HUES48 (cell line): ENCODE measurements around the gene EMC9.

ENCODE experiments used
- H3K27ac ChIP-seq: one replicate; pipeline ENCODE4 v1.7.0; 2013; ENCODE audit warnings: low read depth, low read length, inconsistent platforms
- H3K27me3 ChIP-seq: 2 replicates; pipeline ENCODE4 v1.6.1; 2013; ENCODE audit warnings: mild to moderate bottlenecking, low read length; ENCODE audit not compliant: control insufficient read depth, insufficient read depth
- H3K36me3 ChIP-seq: 2 replicates; pipeline ENCODE4 v1.6.1; 2013; ENCODE audit warnings: low read length; ENCODE audit not compliant: control insufficient read depth, insufficient read depth
- H3K4me1 ChIP-seq: 2 replicates; pipeline ENCODE4 v1.6.1; 2013; ENCODE audit warnings: mild to moderate bottlenecking, low read length; ENCODE audit not compliant: control insufficient read depth, insufficient read depth
- H3K4me3 ChIP-seq: 2 replicates; pipeline ENCODE4 v1.5.1; 2013; ENCODE audit warnings: mild to moderate bottlenecking, low read depth, low read length
- H3K9ac ChIP-seq: 2 replicates; pipeline ENCODE4 v1.6.1; 2013; ENCODE audit warnings: mild to moderate bottlenecking, low read depth, low read length, moderate library complexity
- H3K9me3 ChIP-seq: 2 replicates; pipeline ENCODE4 v1.6.1; 2013; ENCODE audit warnings: low read length; ENCODE audit not compliant: control insufficient read depth, insufficient read depth

Gene EMC9

DNA sequence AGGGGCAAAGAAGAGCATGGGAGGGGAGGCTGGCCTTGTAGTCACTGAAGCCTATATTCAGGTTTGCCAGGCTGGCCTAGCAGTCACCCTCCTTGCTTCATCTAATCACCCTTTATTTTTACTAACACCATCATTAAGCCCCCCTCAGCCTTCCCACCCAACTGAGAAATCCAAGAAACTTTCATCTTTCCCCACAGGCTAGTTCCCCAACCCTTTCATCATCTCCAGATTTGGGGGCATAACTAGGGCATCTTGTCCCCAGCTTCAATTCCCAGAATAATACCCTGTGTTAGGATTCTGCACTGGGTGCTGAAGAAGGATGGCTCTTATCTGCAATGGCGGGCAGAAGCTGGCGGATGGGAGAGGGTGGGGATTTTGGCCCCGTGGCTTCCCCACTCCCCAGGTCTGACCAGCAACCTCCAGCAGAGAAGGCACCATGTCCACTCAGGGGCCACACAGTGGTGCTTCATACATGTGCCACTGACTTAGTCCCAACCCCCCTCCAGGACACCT lies 40.4 kb downstream of the EMC9 start:
- H3K36me3 ChIP-seq = peaks cover 60% of the 10 kb centered on the region
- no peak overlapping the region for H3K27ac ChIP-seq
- no peak overlapping the region for H3K4me3 ChIP-seq
- no peak overlapping the region for H3K9ac ChIP-seq
- no peaks in the 10 kb centered on the region for H3K27me3 ChIP-seq
- no peaks in the 10 kb centered on the region; the same call in 1 of the 2 replicates for H3K9me3 ChIP-seq
- H3K4me1 ChIP-seq = no peaks in the 10 kb centered on the region

DNA sequence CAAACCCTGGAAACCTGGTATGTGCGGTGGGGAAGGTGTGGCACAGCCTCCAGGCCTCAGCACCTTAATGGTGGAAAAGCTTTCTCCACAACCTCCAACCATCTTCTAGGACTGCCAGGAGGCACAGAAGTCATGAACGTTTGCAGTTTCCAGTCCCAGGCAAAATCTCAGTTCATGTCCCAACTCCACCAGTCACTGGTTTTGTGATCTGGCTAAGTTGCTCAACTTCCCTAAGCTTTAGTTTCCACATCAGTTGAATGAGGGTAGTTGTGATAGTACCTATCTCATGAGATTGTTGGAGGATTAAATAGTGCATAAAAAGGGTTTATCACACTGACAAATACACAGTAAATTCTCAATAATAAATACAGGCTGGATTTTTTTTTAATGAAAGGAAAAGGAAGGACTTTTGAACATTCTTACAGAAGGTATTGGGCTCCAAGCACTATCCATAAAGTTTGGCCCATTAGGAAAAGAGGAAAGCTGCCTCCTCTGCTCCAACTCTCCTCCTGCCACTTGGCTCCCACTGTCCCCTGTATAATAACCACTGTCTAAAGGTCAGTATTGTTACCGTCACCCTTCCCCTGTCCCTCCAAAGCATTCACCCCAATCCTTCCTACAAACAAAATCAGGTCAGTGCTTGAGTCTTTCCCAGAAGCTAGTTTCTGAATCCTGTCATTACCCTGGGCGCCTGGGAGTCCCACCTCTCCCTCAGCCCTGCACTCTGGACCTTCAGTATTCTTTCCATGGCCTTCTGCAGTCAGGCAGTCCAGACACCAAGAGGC lies 41.0 kb downstream of the EMC9 start:
- Histone ChIP-seq H3K9ac (no peak overlapping the region), H3K36me3 (peaks cover 60% of the 10 kb centered on the region), H3K4me3 (no peak overlapping the region), H3K27ac (no peak overlapping the region), H3K27me3 (no peaks in the 10 kb centered on the region), H3K4me1 (peaks cover 5% of the 10 kb centered on the region), H3K9me3 (no peaks in the 10 kb centered on the region; the same call in 1 of the 2 replicates)

DNA sequence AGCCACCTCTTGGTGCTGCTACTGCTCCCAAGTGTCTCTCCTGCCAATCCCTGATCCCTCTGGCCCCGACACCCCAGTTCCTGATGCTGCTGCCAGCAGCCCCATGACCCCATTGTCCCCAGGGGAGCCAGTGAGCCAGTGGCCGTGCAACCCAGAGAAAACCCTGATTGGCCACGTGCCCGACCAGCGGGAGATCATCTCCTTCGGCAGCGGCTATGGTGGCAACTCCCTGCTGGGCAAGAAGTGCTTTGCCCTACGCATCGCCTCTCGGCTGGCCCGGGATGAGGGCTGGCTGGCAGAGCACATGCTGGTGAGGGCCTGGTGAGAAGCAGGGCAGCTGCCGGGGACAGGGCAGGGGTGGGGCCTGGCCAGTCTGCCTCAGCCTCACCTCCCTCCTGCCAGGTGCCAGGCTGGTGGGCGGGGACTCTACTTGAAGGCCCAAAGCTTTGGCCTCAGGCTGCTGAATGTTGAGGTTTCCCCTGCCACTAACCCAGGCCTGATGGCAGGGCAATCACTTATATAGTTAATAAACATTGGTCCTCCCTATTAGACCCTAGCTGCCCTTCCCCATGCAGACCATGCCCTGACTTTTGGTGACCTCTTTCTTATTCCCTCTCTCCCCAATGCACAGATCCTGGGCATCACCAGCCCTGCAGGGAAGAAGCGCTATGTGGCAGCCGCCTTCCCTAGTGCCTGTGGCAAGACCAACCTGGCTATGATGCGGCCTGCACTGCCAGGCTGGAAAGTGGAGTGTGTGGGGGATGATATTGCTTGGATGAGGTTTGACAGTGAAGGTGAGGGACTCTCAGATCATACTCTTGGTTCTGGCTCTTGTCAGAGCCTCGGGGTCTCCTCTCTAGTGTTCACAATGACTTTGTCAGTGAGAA lies 42.2 kb downstream of the EMC9 start:
- H3K9ac ChIP-seq = no peak overlapping the region
- peaks cover 60% of the 10 kb centered on the region for H3K36me3 ChIP-seq
- H3K4me3 ChIP-seq = no peak overlapping the region
- peaks cover 10% of the 10 kb centered on the region for H3K4me1 ChIP-seq
- H3K27ac ChIP-seq = no peak overlapping the region
- no peaks in the 10 kb centered on the region; the same call in 1 of the 2 replicates for H3K9me3 ChIP-seq
- H3K27me3 ChIP-seq = no peaks in the 10 kb centered on the region

DNA sequence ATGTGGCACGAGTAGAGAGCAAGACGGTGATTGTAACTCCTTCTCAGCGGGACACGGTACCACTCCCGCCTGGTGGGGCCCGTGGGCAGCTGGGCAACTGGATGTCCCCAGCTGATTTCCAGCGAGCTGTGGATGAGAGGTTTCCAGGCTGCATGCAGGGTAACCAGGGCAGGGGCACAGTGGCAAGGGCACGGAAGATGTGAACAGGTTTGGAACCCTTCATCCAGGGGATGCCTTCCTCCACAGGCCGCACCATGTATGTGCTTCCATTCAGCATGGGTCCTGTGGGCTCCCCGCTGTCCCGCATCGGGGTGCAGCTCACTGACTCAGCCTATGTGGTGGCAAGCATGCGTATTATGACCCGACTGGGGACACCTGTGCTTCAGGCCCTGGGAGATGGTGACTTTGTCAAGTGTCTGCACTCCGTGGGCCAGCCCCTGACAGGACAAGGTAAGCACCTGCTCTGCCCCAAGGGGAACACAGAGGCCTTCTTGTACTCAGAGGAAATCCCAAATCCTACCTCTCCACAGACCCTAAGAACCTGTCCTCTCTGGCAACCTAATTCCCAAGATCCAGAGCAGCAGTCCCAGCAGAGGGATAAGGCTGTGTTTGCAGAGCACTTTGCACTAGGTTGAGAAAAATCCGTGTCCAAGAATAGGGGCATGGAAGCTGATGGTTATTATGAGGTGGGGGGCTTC lies 43.0 kb downstream of the EMC9 start:
- H3K9me3 ChIP-seq = no peaks in the 10 kb centered on the region
- H3K36me3 ChIP-seq = peaks cover 52% of the 10 kb centered on the region
- H3K27ac ChIP-seq = no peak overlapping the region
- H3K4me3 ChIP-seq = no peak overlapping the region
- H3K27me3 ChIP-seq = no peaks in the 10 kb centered on the region
- no peak overlapping the region for H3K9ac ChIP-seq
- peaks cover 14% of the 10 kb centered on the region for H3K4me1 ChIP-seq

DNA sequence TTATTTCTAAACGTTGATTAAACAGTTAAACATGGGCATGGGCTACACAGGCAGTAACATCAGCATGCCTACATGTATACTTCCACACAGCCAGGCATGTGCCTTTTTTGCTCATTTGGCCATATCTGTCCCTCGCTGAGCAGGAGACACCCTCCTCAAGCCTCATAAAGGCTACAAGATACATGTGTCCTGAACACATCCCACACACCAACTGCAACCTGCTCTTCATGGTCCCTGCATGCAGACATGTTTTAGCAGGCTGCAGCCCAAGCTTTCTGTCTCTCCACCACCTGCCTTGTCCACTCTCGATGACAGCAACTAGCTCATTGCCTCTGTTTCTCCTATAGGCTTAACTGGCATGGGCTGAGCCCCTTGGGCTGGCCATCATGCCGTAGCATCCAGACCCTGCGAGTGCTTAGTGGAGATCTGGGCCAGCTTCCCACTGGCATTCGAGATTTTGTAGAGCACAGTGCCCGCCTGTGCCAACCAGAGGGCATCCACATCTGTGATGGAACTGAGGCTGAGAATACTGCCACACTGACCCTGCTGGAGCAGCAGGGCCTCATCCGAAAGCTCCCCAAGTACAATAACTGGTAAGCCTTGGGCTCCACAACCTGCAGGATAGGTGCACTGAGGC lies 44.7 kb downstream of the EMC9 start:
- H3K4me3 ChIP-seq = no peak overlapping the region
- H3K9me3 ChIP-seq = no peaks in the 10 kb centered on the region
- no peak overlapping the region for H3K27ac ChIP-seq
- H3K9ac ChIP-seq = no peak overlapping the region
- H3K4me1 ChIP-seq = peaks cover 16% of the 10 kb centered on the region
- no peaks in the 10 kb centered on the region for H3K27me3 ChIP-seq
- peaks cover 39% of the 10 kb centered on the region for H3K36me3 ChIP-seq

DNA sequence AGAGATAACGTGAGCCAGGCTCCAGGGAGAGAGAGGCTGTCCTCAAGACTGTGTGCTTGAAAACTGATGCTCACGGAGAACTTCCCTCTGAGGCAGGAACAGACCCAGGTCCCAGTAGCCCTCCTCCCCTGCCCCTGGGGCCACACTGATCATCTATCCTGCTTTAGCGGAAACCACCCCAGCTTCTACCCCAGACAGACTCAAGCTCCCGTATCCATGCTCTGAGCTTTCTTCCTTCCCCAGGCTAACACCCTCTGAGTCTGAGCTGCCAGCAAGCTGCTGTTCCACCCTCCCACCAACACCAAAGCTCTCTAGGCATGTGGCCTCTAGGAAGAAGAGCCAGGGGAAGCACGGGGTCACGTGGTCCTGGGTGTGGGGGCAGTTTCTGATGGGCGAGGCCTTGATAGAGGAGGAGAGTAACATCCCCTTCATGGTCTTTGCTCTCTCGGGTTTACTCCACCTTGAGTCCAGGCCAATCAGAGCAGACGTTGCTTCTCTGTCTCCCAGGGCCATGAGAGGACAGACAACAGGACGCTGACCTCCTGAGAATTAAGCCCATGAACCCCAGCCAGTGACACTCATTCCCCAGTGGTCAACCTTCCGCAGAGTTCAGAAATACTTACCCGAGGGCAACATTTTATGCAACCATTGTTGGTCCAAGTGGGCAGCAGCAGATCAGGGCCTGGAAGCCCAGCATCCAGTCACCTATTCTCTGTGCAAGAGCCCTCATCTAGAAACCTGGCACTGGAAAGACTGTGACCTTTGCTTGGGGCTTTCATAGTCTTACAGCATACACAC lies 45.9 kb downstream of the EMC9 start:
- Histone ChIP-seq H3K9me3 (no peaks in the 10 kb centered on the region), H3K4me1 (peaks cover 16% of the 10 kb centered on the region), H3K36me3 (peaks cover 29% of the 10 kb centered on the region), H3K9ac (peak overlapping the region; percentile 89), H3K4me3 (peak overlapping the region; percentile 85), H3K27ac (peak overlapping the region; percentile 88), H3K27me3 (no peaks in the 10 kb centered on the region)

DNA sequence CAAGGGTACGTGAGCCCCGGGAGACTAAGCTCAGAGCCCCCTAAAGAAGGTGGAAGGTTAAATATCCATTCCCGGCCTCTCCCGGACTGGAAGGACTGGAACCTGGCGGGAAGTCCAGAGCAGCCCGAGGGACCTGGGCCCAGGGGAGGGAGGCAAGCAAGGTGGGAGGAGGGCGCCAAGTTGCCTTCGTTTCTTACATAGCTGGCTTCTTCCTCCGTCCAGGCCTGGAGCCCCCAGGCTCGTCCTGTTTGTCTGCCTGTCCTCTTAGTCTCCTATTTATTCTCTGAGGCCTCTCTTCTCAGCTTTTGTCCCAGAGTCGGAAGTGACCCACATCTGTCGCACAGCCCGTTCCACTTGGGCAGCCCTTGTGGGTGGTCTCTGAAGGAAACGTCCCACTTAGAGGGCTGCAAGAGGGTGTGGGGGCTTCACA lies 46.5 kb downstream of the EMC9 start:
- Histone ChIP-seq H3K4me1 (peaks cover 16% of the 10 kb centered on the region), H3K27ac (peak overlapping the region; percentile 88), H3K4me3 (peak overlapping the region; percentile 85), H3K9ac (peak overlapping the region; percentile 89), H3K27me3 (no peaks in the 10 kb centered on the region), H3K36me3 (peaks cover 23% of the 10 kb centered on the region), H3K9me3 (no peaks in the 10 kb centered on the region)

DNA sequence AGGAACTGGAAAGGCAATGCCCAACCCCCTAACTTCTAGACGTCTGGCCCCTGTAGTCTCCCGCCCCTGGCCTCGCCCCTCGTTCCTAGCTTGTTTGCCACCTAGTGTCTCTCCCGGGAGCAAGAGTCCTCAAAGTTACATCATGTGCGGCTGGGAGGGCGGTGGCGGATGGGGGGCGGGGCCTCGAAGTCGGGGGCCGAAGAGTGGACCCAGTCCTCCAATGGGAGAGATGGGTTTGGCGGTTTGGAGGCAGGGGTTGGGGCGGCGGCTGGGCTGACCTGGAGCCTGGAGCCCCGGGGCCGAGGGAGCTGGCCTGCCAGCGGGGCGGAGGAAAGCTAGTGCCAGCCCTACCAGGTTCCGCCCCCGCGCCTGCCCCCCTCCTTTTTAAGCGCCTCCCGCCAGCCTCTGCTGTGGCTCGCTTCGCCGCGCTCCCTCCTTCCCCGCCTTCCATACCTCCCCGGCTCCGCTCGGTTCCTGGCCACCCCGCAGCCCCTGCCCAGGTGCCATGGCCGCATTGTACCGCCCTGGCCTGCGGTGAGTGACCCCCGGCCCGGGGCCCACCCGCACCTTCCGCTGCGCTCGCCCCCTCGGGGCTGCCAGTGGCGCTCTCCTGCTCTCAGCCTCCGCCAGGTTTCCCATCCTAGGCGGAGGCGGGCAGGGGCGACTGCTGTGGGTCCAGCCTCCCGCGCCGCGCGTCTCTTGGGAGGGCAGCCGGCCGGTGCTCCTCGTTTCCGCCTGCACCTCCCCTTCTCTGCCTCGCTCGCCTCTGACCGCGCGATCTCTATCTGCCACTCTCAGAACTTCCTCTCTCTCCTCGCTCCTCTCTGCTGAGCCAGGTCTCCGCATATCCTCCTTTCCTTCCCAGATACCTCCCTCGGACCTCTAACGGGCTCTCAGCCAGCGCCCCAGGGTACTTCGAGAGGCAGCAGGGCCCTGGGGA lies 47.2 kb downstream of the EMC9 start, which contains the start of gene PCK2:
Gene PCK2 (plus strand): TSS at position 411 of the 940 bp plus-strand sequence. CDS start 95 bp downstream, at position 506.
- H3K4me1 ChIP-seq = peaks cover 16% of the 10 kb centered on the region
- no peaks in the 10 kb centered on the region for H3K9me3 ChIP-seq
- H3K9ac ChIP-seq = peak within 1 kb of the TSS; percentile 89
- H3K4me3 ChIP-seq = peak within 1 kb of the TSS; percentile 85
- peak within 1 kb of the TSS; percentile 88 for H3K27ac ChIP-seq
- peaks cover 16% of the 10 kb centered on the region for H3K36me3 ChIP-seq
- no peaks in the 10 kb centered on the region for H3K27me3 ChIP-seq

DNA sequence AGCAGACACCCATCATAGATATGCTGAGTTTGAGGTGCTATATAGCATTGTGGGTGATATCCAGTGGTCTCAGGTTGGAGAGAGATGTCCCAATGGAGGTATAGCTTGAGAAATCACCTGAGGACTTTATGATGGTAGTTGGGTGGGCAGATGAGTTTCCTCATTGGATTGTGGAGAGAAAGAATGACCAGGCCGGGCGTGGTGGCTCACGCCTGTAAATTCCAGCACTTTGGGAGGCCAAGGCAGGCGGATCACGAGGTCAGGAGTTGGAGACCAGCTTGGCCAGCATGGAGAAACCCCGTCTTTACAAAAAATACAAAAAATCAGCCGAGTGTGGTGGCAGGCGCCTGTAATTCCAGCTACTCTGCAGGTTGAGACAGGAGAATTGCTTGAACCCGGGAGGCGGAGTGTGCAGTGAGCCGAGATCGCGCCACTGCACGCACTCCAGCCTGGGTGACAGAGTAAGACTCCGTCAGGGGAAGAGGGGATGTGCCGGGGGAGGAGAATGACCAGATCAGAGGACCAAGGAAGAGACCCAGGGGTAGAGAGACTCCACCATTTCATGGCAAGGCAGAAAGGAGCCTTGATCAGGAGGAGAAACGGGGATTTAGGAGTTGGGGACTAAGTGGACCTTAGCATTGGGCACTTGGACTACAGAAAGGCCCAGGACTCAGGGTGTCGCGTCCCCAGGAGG lies 48.0 kb downstream of the EMC9 start:
- peak overlapping the region; percentile 82 for H3K27ac ChIP-seq
- no peaks in the 10 kb centered on the region for H3K9me3 ChIP-seq
- peaks cover 16% of the 10 kb centered on the region for H3K4me1 ChIP-seq
- H3K36me3 ChIP-seq = peaks cover 8% of the 10 kb centered on the region
- H3K4me3 ChIP-seq = peak overlapping the region; percentile 46
- peak overlapping the region; percentile 74 for H3K9ac ChIP-seq
- H3K27me3 ChIP-seq = no peaks in the 10 kb centered on the region
